Measurements from ENCODE around the gene SUN3. TPM values are rescaled to one million over a fixed set of nuclear protein-coding genes. Genes with fewer than 3 reads are reported as not detected.

SUN3 gene
- total and polyA plus RNA-seq, 2 donors from 2014 or later, result 0.54 TPM; not detected in 1

DNA sequence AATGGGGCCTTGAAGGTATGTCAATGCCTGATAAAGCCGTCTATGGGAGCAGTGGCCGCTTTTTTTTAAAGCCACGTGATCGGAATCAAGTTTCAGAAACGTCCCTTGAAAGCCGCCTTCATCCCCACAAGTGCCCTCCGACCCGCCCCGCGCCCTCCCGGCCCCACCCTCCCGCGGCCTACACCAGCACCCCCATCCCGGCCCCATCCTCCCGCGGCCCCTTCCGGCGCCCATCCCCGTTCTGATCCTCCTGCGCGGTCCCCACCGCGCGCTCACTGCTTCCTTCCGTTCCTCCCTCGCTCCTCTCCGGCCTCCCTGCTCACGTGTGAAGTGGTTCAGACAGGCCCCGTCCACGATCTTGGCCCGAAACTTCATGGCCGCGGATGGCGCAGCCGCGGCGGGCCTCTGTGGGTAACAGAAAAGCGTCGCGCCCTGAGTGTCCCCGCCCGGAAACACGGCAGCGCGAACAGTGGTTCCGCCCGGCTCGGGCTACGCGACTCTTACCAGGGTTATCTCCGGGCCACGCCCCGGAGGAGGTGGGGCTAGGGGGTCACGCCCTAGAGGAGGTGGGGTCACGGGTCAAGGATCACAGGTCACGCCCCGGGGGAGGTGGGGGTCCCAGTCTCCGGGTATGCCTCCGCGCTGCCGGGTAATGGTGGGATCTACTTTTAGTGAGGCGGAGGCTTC lies 49.6 kb downstream of the SUN3 start, which contains the start of gene HUS1:
Gene HUS1, minus strand, starts transcription at position 471 of the 687 bp plus-strand sequence. Its CDS starts 96 bp downstream, at position 375.
- Histone ChIP-seq H3K27me3 (ENCODE audit: control insufficient read depth, insufficient read depth, low read length) (no peaks in the 10 kb centered on the region), H3K36me3 (ENCODE audit: control insufficient read depth in 2 of 3, insufficient read depth in 3 of 3, low read length in 3 of 3) (peaks cover 10 to 23% (median 15%) of the 10 kb centered on the region in 3 donors), H3K9ac (ENCODE audit: low read length in 3 of 3) (peak within 1 kb of the TSS; percentile 61 to 79 (median 69)), H3K27ac (ENCODE audit: low read depth in 2 of 2, low read length in 2 of 2) (peak within 1 kb of the TSS; percentile 89 to 95), H3K9me3 (ENCODE audit: control insufficient read depth in 2 of 3, insufficient read depth in 1 of 3, low read length in 3 of 3) (no peaks in the 10 kb centered on the region), H3K4me3 (ENCODE audit: low read length in 3 of 3) (peak within 1 kb of the TSS; percentile 88 to 92 (median 92)), H3K4me1 (ENCODE audit: control insufficient read depth in 2 of 3, insufficient read depth in 2 of 3, low read depth in 1 of 3, low read length in 3 of 3) (peaks cover 5 to 8% (median 6%) of the 10 kb centered on the region in 3 donors)
- DNase-seq (peak; percentile 88 to 97 (median 94)), FAIRE-seq (no peak)
- TF ChIP-seq, protein P1, sequence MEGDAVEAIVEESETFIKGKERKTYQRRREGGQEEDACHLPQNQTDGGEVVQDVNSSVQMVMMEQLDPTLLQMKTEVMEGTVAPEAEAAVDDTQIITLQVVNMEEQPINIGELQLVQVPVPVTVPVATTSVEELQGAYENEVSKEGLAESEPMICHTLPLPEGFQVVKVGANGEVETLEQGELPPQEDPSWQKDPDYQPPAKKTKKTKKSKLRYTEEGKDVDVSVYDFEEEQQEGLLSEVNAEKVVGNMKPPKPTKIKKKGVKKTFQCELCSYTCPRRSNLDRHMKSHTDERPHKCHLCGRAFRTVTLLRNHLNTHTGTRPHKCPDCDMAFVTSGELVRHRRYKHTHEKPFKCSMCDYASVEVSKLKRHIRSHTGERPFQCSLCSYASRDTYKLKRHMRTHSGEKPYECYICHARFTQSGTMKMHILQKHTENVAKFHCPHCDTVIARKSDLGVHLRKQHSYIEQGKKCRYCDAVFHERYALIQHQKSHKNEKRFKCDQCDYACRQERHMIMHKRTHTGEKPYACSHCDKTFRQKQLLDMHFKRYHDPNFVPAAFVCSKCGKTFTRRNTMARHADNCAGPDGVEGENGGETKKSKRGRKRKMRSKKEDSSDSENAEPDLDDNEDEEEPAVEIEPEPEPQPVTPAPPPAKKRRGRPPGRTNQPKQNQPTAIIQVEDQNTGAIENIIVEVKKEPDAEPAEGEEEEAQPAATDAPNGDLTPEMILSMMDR (IDR thresholded peaks at IDR 0.05; ENCODE audit: borderline replicate concordance, extremely low read depth, insufficient read depth), result no peak
- intact Hi-C loops (cut with DNase I), result no loop called here

DNA sequence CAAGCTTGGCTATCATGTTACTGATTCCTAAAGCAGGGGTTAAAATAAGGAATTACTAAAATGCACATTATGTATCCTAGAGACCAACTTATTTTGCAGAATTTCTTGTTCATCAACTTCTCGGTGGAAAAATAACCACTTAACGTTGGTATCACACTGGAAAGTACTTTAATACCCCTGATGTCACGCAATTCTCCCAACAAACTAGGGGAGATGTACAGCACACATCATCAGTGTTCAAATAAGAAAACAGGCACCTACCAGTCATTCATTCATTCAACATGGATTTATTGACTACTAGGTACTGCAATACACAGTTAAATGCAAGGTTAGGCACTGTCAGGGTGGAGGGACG lies 50.1 kb downstream of the SUN3 start:
- H3K27me3 ChIP-seq (ENCODE audit: control insufficient read depth, insufficient read depth, low read length), result no peaks in the 10 kb centered on the region
- H3K27ac ChIP-seq (ENCODE audit: low read depth in 2 of 2, low read length in 2 of 2), result peak overlapping the region; percentile 8 to 89
- peak overlapping the region; percentile 88 to 92 (median 92) for H3K4me3 ChIP-seq (ENCODE audit: low read length in 3 of 3)
- intact Hi-C loops (cut with DNase I), result no loop called here
- no peaks in the 10 kb centered on the region for H3K9me3 ChIP-seq (ENCODE audit: control insufficient read depth in 2 of 3, insufficient read depth in 1 of 3, low read length in 3 of 3)
- H3K9ac ChIP-seq (ENCODE audit: low read length in 3 of 3), result peak overlapping the region; percentile 61 to 79 (median 69)
- DNase-seq (no peak), FAIRE-seq (no peak)
- peaks cover 12 to 29% (median 16%) of the 10 kb centered on the region in 3 donors for H3K36me3 ChIP-seq (ENCODE audit: control insufficient read depth in 2 of 3, insufficient read depth in 3 of 3, low read length in 3 of 3)
- H3K4me1 ChIP-seq (ENCODE audit: control insufficient read depth in 2 of 3, insufficient read depth in 2 of 3, low read depth in 1 of 3, low read length in 3 of 3), result peaks cover 5 to 8% (median 6%) of the 10 kb centered on the region in 3 donors
- TF ChIP-seq, protein P1 (IDR thresholded peaks at IDR 0.05; ENCODE audit: borderline replicate concordance, extremely low read depth, insufficient read depth), result no peak

DNA sequence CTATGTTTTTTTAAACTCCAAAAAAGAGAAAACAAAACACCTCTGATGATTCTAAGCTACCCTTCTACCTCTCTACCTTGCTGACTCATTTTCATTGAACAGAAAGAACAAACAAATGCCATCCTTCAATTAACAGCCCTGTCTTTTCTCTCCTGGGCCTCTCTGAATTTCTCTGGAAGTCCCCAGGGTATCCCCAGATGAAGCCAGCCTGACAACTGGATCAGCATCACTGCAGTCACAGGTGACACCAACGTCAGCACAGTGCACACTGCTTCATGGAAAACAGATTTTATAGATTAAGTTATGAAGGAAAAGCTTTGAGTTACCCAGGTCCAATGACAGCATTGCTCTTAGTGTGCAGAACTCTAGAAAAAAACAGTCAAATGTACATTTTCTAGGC lies 55.2 kb downstream of the SUN3 start:
- TF ChIP-seq, protein P1 (IDR thresholded peaks at IDR 0.05; ENCODE audit: borderline replicate concordance, extremely low read depth, insufficient read depth), result no peak
- DNase-seq (no peak), FAIRE-seq (no peak)
- intact Hi-C loops (cut with DNase I), result no loop called here
- Histone ChIP-seq H3K4me1 (ENCODE audit: control insufficient read depth in 2 of 3, insufficient read depth in 2 of 3, low read depth in 1 of 3, low read length in 3 of 3) (peaks cover 5% of the 10 kb centered on the region in 3 donors), H3K36me3 (ENCODE audit: control insufficient read depth in 2 of 3, insufficient read depth in 3 of 3, low read length in 3 of 3) (peaks cover 12 to 40% (median 23%) of the 10 kb centered on the region in 3 donors), H3K9me3 (ENCODE audit: control insufficient read depth in 2 of 3, insufficient read depth in 1 of 3, low read length in 3 of 3) (no peaks in the 10 kb centered on the region), H3K9ac (ENCODE audit: low read length in 3 of 3) (no peak overlapping the region), H3K4me3 (ENCODE audit: low read length in 3 of 3) (no peak overlapping the region), H3K27ac (ENCODE audit: low read depth in 2 of 2, low read length in 2 of 2) (no peak overlapping the region), H3K27me3 (ENCODE audit: control insufficient read depth, insufficient read depth, low read length) (no peaks in the 10 kb centered on the region)
